CD4-positive, alpha-beta T cell (primary cell): ENCODE results near the gene CDC14A. TPM values are rescaled to one million over a fixed set of nuclear protein-coding genes. Genes with fewer than 3 reads are reported as not detected.

ENCODE experiments used
- ATAC-seq: fragments of 200-7000 bp; cut with Tn5 transposase; one replicate; pipeline ENCODE4 v1.10.0; 2022; ENCODE audit warnings: mild to moderate bottlenecking; ENCODE audit not compliant: poor library complexity
- CTCF ChIA-PET: fragments of 350-600 bp; sonication (Branson Sonifier 250); formaldehyde crosslinking; loops from one replicate; lab custom pipeline; 2021; ENCODE audit warnings: antibody characterized with exemption, inconsistent platforms; lab: Charles Lee
- POLR2A ChIA-PET: fragments of 350-600 bp; sonication (Branson Sonifier 250); formaldehyde crosslinking; loops from one replicate; lab custom pipeline; 2021; ENCODE audit warnings: antibody characterized with exemption, inconsistent platforms; lab: Charles Lee
- DNase-seq, 14 experiments: peaks; one replicate each; pipeline ENCODE4 v3.0.0-alpha.2; 2013 to 2020; ENCODE audit warnings: mixed read lengths in 2 of 14
- H3K27ac ChIP-seq, 2 donors: one replicate each; pipeline versions ENCODE4 v1.5.1 to v1.7.0; 2013; ENCODE audit warnings: low read length in 2 of 2, low read depth in 1 of 2, mild to moderate bottlenecking in 1 of 2
- H3K27me3 ChIP-seq, 2 experiments: 1 replicate in 1 of 2; 2 replicates in 1 of 2; pipeline versions ENCODE4 v1.6.1 to v1.7.0; 2013; ENCODE audit warnings: low read length in 2 of 2, control low read depth in 1 of 2, mild to moderate bottlenecking in 1 of 2, moderate library complexity in 1 of 2; ENCODE audit not compliant: insufficient read depth in 2 of 2, control insufficient read depth in 1 of 2
- H3K36me3 ChIP-seq: one replicate; pipeline ENCODE4 v1.6.1; 2013; ENCODE audit warnings: low read length, control low read depth; ENCODE audit not compliant: insufficient read depth
- H3K4me1 ChIP-seq: one replicate; pipeline ENCODE4 v1.6.1; 2013; ENCODE audit warnings: low read length, control low read depth; ENCODE audit not compliant: insufficient read depth
- H3K4me3 ChIP-seq: one replicate; pipeline ENCODE4 v1.5.1; 2013; ENCODE audit warnings: mild to moderate bottlenecking, low read length, moderate library complexity
- H3K9me3 ChIP-seq, 2 experiments: 1 replicate in 1 of 2; 2 replicates in 1 of 2; pipeline versions ENCODE4 v1.6.1 to v1.7.0; 2013; ENCODE audit warnings: low read length in 2 of 2, mild to moderate bottlenecking in 2 of 2, control low read depth in 1 of 2, moderate library complexity in 1 of 2; ENCODE audit not compliant: control insufficient read depth in 1 of 2, insufficient read depth in 1 of 2
- H3K27ac Mint-ChIP-seq: one replicate; pipeline ENCODE4 v1.8.0; 2020; ENCODE audit warnings: mixed read lengths
- H3K27me3 Mint-ChIP-seq: one replicate; pipeline ENCODE4 v1.8.0; 2021; ENCODE audit warnings: mixed read lengths
- H3K36me3 Mint-ChIP-seq: one replicate; pipeline ENCODE4 v1.8.0; 2021; ENCODE audit warnings: low read depth, mixed read lengths
- H3K4me1 Mint-ChIP-seq: one replicate; pipeline ENCODE4 v1.8.0; 2021; ENCODE audit warnings: low read depth, mixed read lengths
- H3K4me3 Mint-ChIP-seq: one replicate; pipeline ENCODE4 v1.8.0; 2020; ENCODE audit warnings: mild to moderate bottlenecking, mixed read lengths
- H3K9me3 Mint-ChIP-seq: one replicate; pipeline ENCODE4 v1.8.0; 2020; ENCODE audit warnings: mixed read lengths
- CTCF ChIP-seq: fragments of 200-600 bp; IDR thresholded peaks from one replicate; pipeline ENCODE4 v1.8.0; 2022; ENCODE audit warnings: antibody characterized with exemption, mild to moderate bottlenecking
- intact Hi-C, 2 experiments: fragments of 100-400 bp; cut with DNase I in 1 of 2; cut with micrococcal nuclease in 1 of 2; formaldehyde crosslinking; loops; one replicate each; pipeline versions ENCODE4 v1.15.1 to v1.9.0; 2023 to 2025; cut with DNase I, micrococcal nuclease
- total RNA-seq, 174 experiments: library from RNA in 2 of 174; stranded (reverse) in 2 of 174; gene quantifications; one replicate each; pipeline ENCODE4 v1.2.3 and lab custom pipeline; 2021 to 2026

CDC14A gene
- total RNA-seq, 2 experiments from 2014 or later: 174 to 182 TPM

GRCh38 chr1:100481303-100481702, 129.0 kb downstream of the CDC14A start:
- no peak for TF ChIP-seq CTCF
- no peak for ATAC-seq
- CTCF ChIA-PET: interaction anchor here (0.8 kb wide), 1 partner anchor 47 kb away, joined by 3 read pairs; no protein-coding TSS in a partner anchor
- H3K9me3 ChIP-seq: no peaks in the 10 kb centered on the region
- no peaks in the 10 kb centered on the region for H3K27me3 ChIP-seq
- Mint-ChIP-seq H3K27ac (peak overlapping the region; percentile 22), H3K27me3 (no peaks in the 10 kb centered on the region), H3K9me3 (no peaks in the 10 kb centered on the region), H3K4me1 (peaks cover 36% of the 10 kb centered on the region), H3K4me3 (no peak overlapping the region), H3K36me3 (peaks cover 92% of the 10 kb centered on the region)
- H3K27ac ChIP-seq: no peak overlapping the region
- POLR2A ChIA-PET: interaction anchor here (0.7 kb wide), 1 partner anchor 438 kb away, joined by 3 read pairs; no protein-coding TSS in a partner anchor
- no peak overlapping the region for H3K4me3 ChIP-seq
- H3K4me1 ChIP-seq: no peaks in the 10 kb centered on the region
- DNase-seq: no peak
- peaks cover 87% of the 10 kb centered on the region for H3K36me3 ChIP-seq
- intact Hi-C loops: no loop called here

GRCh38 chr1:100482167-100482566, 129.9 kb downstream of the CDC14A start:
- Mint-ChIP-seq H3K27ac (peak overlapping the region; percentile 15), H3K9me3 (no peaks in the 10 kb centered on the region), H3K27me3 (no peaks in the 10 kb centered on the region), H3K4me1 (peaks cover 29% of the 10 kb centered on the region), H3K36me3 (peaks cover 94% of the 10 kb centered on the region), H3K4me3 (no peak overlapping the region)
- Histone ChIP-seq H3K4me1 (no peaks in the 10 kb centered on the region), H3K4me3 (no peak overlapping the region), H3K36me3 (peaks cover 88% of the 10 kb centered on the region), H3K27me3 (no peaks in the 10 kb centered on the region), H3K9me3 (no peaks in the 10 kb centered on the region), H3K27ac (no peak overlapping the region)
- POLR2A ChIA-PET: interaction anchor here (0.7 kb wide), 1 partner anchor 415 kb away, joined by 3 read pairs; no protein-coding TSS in a partner anchor
- CTCF ChIA-PET: interaction anchor here (0.6 kb wide), 1 partner anchor 598 kb away, joined by 3 read pairs; no protein-coding TSS in a partner anchor
- TF ChIP-seq CTCF: no peak
- DNase-seq (no peak), ATAC-seq (no peak)
- intact Hi-C loops: no loop called here

- H3K4me3 ChIP-seq: no peak overlapping the region
- no peak overlapping the region for H3K4me3 Mint-ChIP-seq
- no peaks in the 10 kb centered on the region for H3K9me3 Mint-ChIP-seq
- peaks cover 94% of the 10 kb centered on the region for H3K36me3 Mint-ChIP-seq
- peak overlapping the region; percentile 15 for H3K27ac Mint-ChIP-seq
- no peaks in the 10 kb centered on the region for H3K9me3 ChIP-seq
- no peak for TF ChIP-seq CTCF
- H3K27ac ChIP-seq: no peak overlapping the region
- no peak for DNase-seq
- ChIA-PET POLR2A (interaction anchor here (0.7 kb wide), 1 partner anchor 414 kb away, joined by 3 read pairs; no protein-coding TSS in a partner anchor), CTCF (interaction anchor here (0.6 kb wide), 1 partner anchor 598 kb away, joined by 3 read pairs; no protein-coding TSS in a partner anchor)
- H3K4me1 ChIP-seq: no peaks in the 10 kb centered on the region
- H3K4me1 Mint-ChIP-seq: peaks cover 27% of the 10 kb centered on the region
- H3K27me3 ChIP-seq: no peaks in the 10 kb centered on the region
- peaks cover 87% of the 10 kb centered on the region for H3K36me3 ChIP-seq
- no peaks in the 10 kb centered on the region for H3K27me3 Mint-ChIP-seq
- ATAC-seq: no peak
- intact Hi-C loops: no loop called here
Measured at GRCh38 chr1:100482748-100483147, 130.4 kb downstream of the CDC14A start.
